ENCODE data around the gene MTG1.

The MTG1 gene

GRCh38 chr10:133378251-133379096, 15.5 kb upstream of the MTG1 start:
- Histone ChIP-seq H4K20me1 (ENCODE audit: insufficient read depth, low read length) (no peaks in the 10 kb centered on the region), H3K9me3 (ENCODE audit: insufficient read depth, low read length) (no peaks in the 10 kb centered on the region), H2AFZ (ENCODE audit: low read depth, low read length) (peak overlapping the region; percentile 20; the same call in 1 of the 2 replicates), H3K4me2 (ENCODE audit: low read length) (peak overlapping the region; percentile 78), H3K9ac (ENCODE audit: low read length) (peak overlapping the region; percentile 61), H3K27me3 (ENCODE audit: low read depth, low read length) (no peaks in the 10 kb centered on the region), H3K4me3 (ENCODE audit: low read length) (peak overlapping the region; percentile 81), H3K27ac (ENCODE audit: low read length) (no peak overlapping the region; the same call in 1 of the 2 replicates), H3K79me2 (ENCODE audit: low read length) (no peaks in the 10 kb centered on the region), H3K4me1 (ENCODE audit: low read length) (peaks cover 23% of the 10 kb centered on the region), H3K36me3 (replicated peaks; ENCODE audit: low read depth, low read length) (no peaks in the 10 kb centered on the region)
- TF ChIP-seq EZH2phosphoT487 (IDR thresholded peaks at IDR 0.05; ENCODE audit: low read depth) = no peak

DNA sequence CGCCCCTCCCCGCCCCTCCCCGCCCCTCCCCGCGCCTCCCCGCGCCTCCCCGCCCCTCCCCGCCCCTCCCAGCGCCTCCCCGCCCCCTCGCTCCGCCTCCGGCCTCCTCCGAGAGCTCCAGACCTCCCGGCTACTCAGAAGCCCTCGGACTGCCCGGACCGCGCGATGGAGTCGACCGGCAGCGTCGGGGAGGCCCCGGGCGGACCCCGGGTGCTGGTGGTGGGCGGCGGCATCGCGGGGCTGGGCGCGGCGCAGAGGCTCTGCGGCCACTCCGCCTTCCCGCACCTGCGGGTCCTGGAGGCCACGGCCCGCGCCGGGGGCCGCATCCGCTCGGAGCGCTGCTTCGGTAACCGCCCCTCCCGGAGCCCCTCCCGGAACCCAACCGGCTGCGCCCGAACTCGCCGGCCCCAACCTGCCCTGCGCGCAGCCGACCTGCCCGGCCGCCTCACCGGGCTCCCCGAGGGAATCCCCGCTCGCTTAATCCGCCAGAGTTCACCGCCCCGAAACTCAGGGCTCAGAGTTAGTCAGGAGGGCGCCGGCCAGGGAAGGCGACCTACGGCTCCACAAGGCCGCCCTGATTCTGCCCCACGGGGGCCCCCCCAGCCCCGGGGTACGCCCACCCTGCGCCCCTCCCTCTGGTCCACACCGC, 14.7 kb upstream of the MTG1 start, which contains the start of gene PAOX:
Gene PAOX (plus strand): TSS at position 111 of the 649 bp plus-strand sequence. CDS start 55 bp downstream, at position 166.
- Histone ChIP-seq H3K27ac (ENCODE audit: low read length) (peak within 1 kb of the TSS; percentile 28), H3K4me1 (ENCODE audit: low read length) (peaks cover 20% of the 10 kb centered on the region), H3K79me2 (ENCODE audit: low read length) (no peaks in the 10 kb centered on the region), H3K9ac (ENCODE audit: low read length) (peak within 1 kb of the TSS; percentile 72), H3K4me2 (ENCODE audit: low read length) (peak within 1 kb of the TSS; percentile 88), H2AFZ (ENCODE audit: low read depth, low read length) (peak within 1 kb of the TSS; percentile 46; the same call in 1 of the 2 replicates), H4K20me1 (ENCODE audit: insufficient read depth, low read length) (no peaks in the 10 kb centered on the region), H3K27me3 (ENCODE audit: low read depth, low read length) (no peaks in the 10 kb centered on the region), H3K4me3 (ENCODE audit: low read length) (peak within 1 kb of the TSS; percentile 91), H3K9me3 (ENCODE audit: insufficient read depth, low read length) (no peaks in the 10 kb centered on the region), H3K36me3 (replicated peaks; ENCODE audit: low read depth, low read length) (no peaks in the 10 kb centered on the region)
- TF ChIP-seq CTCF (IDR thresholded peaks at IDR 0.05; ENCODE audit: low read depth, low read length) (no peak), EZH2phosphoT487 (IDR thresholded peaks at IDR 0.05; ENCODE audit: low read depth) (no peak)

- Histone ChIP-seq H3K27me3 (ENCODE audit: low read depth, low read length) (no peaks in the 10 kb centered on the region), H3K79me2 (ENCODE audit: low read length) (no peaks in the 10 kb centered on the region), H3K4me1 (ENCODE audit: low read length) (peaks cover 20% of the 10 kb centered on the region), H4K20me1 (ENCODE audit: insufficient read depth, low read length) (no peaks in the 10 kb centered on the region), H3K9me3 (ENCODE audit: insufficient read depth, low read length) (no peaks in the 10 kb centered on the region), H2AFZ (ENCODE audit: low read depth, low read length) (no peak overlapping the region), H3K4me3 (ENCODE audit: low read length) (peak overlapping the region; percentile 91), H3K9ac (ENCODE audit: low read length) (peak overlapping the region; percentile 72), H3K36me3 (replicated peaks; ENCODE audit: low read depth, low read length) (no peaks in the 10 kb centered on the region), H3K27ac (ENCODE audit: low read length) (peak overlapping the region; percentile 28; the same call in 1 of the 2 replicates), H3K4me2 (ENCODE audit: low read length) (peak overlapping the region; percentile 88)
- no peak for TF ChIP-seq EZH2phosphoT487 (IDR thresholded peaks at IDR 0.05; ENCODE audit: low read depth)
- no peak for TF ChIP-seq CTCF (IDR thresholded peaks at IDR 0.05; ENCODE audit: low read depth, low read length)
Observed at GRCh38 chr10:133379801-133380666, 13.9 kb upstream of the MTG1 start.

DNA sequence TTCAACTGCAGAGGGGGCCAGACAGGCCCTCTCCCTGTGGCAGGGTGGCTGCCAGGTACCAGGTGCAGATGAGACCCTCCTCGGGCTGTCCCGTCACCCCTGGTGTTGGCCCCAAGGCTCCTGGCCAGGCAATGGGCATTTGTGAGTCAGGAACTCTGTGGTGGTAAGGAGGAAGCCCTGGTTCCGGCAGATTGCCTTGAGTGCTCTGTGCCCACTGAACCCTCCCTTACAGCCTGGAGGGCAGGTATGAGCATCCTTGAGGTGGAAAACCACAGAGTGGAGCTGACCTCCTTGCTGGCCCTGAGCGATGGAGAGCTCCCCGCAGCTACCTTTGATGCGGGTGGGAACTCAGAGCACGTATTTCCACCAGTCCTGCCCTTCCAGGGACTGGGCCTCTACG, 12.9 kb upstream of the MTG1 start:
- Histone ChIP-seq H3K27me3 (ENCODE audit: low read depth, low read length) (no peaks in the 10 kb centered on the region), H3K9ac (ENCODE audit: low read length) (no peak overlapping the region), H3K36me3 (replicated peaks; ENCODE audit: low read depth, low read length) (no peaks in the 10 kb centered on the region), H3K9me3 (ENCODE audit: insufficient read depth, low read length) (no peaks in the 10 kb centered on the region), H2AFZ (ENCODE audit: low read depth, low read length) (no peak overlapping the region), H3K27ac (ENCODE audit: low read length) (no peak overlapping the region), H3K4me3 (ENCODE audit: low read length) (no peak overlapping the region), H3K4me2 (ENCODE audit: low read length) (no peak overlapping the region), H3K4me1 (ENCODE audit: low read length) (peaks cover 11% of the 10 kb centered on the region), H3K79me2 (ENCODE audit: low read length) (no peaks in the 10 kb centered on the region), H4K20me1 (ENCODE audit: insufficient read depth, low read length) (no peaks in the 10 kb centered on the region)
- no peak for TF ChIP-seq CTCF (IDR thresholded peaks at IDR 0.05; ENCODE audit: low read depth, low read length)
- TF ChIP-seq EZH2phosphoT487 (IDR thresholded peaks at IDR 0.05; ENCODE audit: low read depth) = no peak
